ENCODE data around the gene PTBP1. TPM values are rescaled to one million over a fixed set of nuclear protein-coding genes. Genes with fewer than 3 reads are reported as not detected.

PTBP1 gene
- total and polyA plus RNA-seq, 4 donors = 72.9 to 147 (median 87.3) TPM

DNA sequence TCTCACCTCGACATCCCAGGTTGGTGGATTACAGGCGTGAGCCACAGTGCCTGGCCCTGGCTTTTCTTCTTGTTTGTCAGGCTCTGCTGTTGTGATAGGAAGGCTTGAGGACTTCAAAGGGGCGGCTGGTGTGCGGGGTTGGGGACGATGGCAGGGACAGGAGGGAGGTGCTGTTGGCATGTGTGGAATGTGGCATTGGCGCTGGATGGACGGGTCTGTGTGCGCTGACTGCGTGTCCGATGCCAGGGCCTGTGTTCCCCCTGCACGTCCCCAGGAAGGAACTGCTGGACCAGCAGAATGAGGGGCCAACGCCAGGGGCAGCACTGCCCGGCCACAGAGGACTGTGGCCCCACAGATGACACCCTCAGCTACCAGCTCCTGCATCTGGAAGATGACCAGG is 12.7 kb upstream of the PTBP1 start (continued):
- TF ChIP-seq, protein P1, sequence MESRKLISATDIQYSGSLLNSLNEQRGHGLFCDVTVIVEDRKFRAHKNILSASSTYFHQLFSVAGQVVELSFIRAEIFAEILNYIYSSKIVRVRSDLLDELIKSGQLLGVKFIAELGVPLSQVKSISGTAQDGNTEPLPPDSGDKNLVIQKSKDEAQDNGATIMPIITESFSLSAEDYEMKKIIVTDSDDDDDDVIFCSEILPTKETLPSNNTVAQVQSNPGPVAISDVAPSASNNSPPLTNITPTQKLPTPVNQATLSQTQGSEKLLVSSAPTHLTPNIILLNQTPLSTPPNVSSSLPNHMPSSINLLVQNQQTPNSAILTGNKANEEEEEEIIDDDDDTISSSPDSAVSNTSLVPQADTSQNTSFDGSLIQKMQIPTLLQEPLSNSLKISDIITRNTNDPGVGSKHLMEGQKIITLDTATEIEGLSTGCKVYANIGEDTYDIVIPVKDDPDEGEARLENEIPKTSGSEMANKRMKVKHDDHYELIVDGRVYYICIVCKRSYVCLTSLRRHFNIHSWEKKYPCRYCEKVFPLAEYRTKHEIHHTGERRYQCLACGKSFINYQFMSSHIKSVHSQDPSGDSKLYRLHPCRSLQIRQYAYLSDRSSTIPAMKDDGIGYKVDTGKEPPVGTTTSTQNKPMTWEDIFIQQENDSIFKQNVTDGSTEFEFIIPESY (IDR thresholded peaks at IDR 0.05) = no peak
- TF ChIP-seq YY1 (IDR thresholded peaks at IDR 0.05) (no peak), TAF1 (conservative IDR thresholded peaks at IDR 0.05) (no peak), SP1 (IDR thresholded peaks at IDR 0.05) (no peak), EGR1 (IDR thresholded peaks at IDR 0.05; ENCODE audit: low read depth in 2 of 2) (no peak), JUND (IDR thresholded peaks at IDR 0.05) (no peak), NR2F2 (IDR thresholded peaks at IDR 0.05) (no peak), HNF4G (IDR thresholded peaks at IDR 0.05) (no peak), RAD21 (IDR thresholded peaks at IDR 0.05) (no peak), FOXA1 (IDR thresholded peaks at IDR 0.05) (no peak), FOXA2 (IDR thresholded peaks at IDR 0.05) (no peak)
- TF ChIP-seq, protein P2, sequence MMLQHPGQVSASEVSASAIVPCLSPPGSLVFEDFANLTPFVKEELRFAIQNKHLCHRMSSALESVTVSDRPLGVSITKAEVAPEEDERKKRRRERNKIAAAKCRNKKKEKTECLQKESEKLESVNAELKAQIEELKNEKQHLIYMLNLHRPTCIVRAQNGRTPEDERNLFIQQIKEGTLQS (IDR thresholded peaks at IDR 0.05) = no peak

DNA sequence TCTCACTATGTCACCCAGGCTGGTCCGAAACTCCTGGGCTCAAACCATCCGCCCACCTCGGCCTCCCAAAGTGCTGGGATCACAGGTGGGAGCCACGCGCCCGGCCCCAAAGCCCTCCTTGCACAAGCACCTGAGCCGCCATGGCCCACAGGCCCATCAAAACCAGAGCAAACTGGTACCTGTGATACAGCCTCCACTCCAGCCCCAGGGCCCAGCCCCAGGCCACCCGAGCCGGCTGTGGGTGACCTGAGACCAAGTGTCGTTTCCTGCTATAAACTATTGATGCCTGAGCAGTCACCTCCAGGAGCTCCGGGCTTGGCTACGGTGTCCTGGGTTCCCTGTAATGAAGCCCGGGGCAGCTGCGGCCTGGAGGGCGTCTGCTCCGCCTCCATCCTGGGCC is 9.7 kb upstream of the PTBP1 start:
- Histone ChIP-seq H3K27ac (ENCODE audit: low read depth in 1 of 2, low read length in 2 of 2) (no peak overlapping the region), H3K4me3 (ENCODE audit: low read depth in 1 of 3, low read length in 3 of 3) (no peak overlapping the region), H3K4me1 (ENCODE audit: control insufficient read depth in 4 of 4, insufficient read depth in 4 of 4, low read length in 3 of 4) (peaks cover 0 to 2% (median 0%) of the 10 kb centered on the region in 4 donors), H3K36me3 (ENCODE audit: control insufficient read depth in 4 of 4, insufficient read depth in 3 of 4, low read depth in 1 of 4, low read length in 3 of 4) (no peaks in the 10 kb centered on the region), H3K27me3 (ENCODE audit: control insufficient read depth in 4 of 4, insufficient read depth in 4 of 4, low read length in 3 of 4) (no peaks in the 10 kb centered on the region), H3K9ac (ENCODE audit: low read depth in 1 of 2, low read length in 2 of 2) (no peak overlapping the region), H3K9me3 (ENCODE audit: control insufficient read depth in 4 of 4, low read length in 3 of 4) (no peaks in the 10 kb centered on the region)
- no peak for TF ChIP-seq NR2F2 (IDR thresholded peaks at IDR 0.05)
- no peak for TF ChIP-seq TAF1 (conservative IDR thresholded peaks at IDR 0.05)
- no peak for TF ChIP-seq YY1 (IDR thresholded peaks at IDR 0.05)
- TF ChIP-seq SP1 (IDR thresholded peaks at IDR 0.05) = no peak
- TF ChIP-seq, protein P1 (IDR thresholded peaks at IDR 0.05) = no peak
- no peak for TF ChIP-seq RAD21 (IDR thresholded peaks at IDR 0.05)
- TF ChIP-seq HNF4A (conservative IDR thresholded peaks at IDR 0.05) = no peak
- no peak for TF ChIP-seq JUND (IDR thresholded peaks at IDR 0.05)
- TF ChIP-seq GABPA (IDR thresholded peaks at IDR 0.05 in 1 of 2, conservative IDR thresholded peaks at IDR 0.05 in 1 of 2) = no peak
- TF ChIP-seq, protein P3, sequence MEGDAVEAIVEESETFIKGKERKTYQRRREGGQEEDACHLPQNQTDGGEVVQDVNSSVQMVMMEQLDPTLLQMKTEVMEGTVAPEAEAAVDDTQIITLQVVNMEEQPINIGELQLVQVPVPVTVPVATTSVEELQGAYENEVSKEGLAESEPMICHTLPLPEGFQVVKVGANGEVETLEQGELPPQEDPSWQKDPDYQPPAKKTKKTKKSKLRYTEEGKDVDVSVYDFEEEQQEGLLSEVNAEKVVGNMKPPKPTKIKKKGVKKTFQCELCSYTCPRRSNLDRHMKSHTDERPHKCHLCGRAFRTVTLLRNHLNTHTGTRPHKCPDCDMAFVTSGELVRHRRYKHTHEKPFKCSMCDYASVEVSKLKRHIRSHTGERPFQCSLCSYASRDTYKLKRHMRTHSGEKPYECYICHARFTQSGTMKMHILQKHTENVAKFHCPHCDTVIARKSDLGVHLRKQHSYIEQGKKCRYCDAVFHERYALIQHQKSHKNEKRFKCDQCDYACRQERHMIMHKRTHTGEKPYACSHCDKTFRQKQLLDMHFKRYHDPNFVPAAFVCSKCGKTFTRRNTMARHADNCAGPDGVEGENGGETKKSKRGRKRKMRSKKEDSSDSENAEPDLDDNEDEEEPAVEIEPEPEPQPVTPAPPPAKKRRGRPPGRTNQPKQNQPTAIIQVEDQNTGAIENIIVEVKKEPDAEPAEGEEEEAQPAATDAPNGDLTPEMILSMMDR (IDR thresholded peaks at IDR 0.05; ENCODE audit: low read depth, low read length, missing input control) = no peak
- TF ChIP-seq, protein P2 (IDR thresholded peaks at IDR 0.05) = no peak
- TF ChIP-seq FOXA2 (IDR thresholded peaks at IDR 0.05) = no peak
- TF ChIP-seq HNF4G (IDR thresholded peaks at IDR 0.05) = no peak
- no peak for TF ChIP-seq RXRA (IDR thresholded peaks at IDR 0.05)
- TF ChIP-seq, protein P4, sequence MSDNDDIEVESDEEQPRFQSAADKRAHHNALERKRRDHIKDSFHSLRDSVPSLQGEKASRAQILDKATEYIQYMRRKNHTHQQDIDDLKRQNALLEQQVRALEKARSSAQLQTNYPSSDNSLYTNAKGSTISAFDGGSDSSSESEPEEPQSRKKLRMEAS (IDR thresholded peaks at IDR 0.05) = no peak
- DNase-seq (ENCODE audit: low spot score) = no peak
- 87% methylated on average over 16 of the region's 16 CpGs for WGBS

Measured in liver (tissue), 9 donors.